Spleen (tissue), 11 donors: ENCODE data around the gene TOPAZ1. TPM values are rescaled to one million over a fixed set of nuclear protein-coding genes. Genes with fewer than 3 reads are reported as not detected.

ENCODE experiments used
- DNase-seq: peaks from one replicate; pipeline ENCODE4 v3.0.0-alpha.2; 2020
- H3K27ac ChIP-seq, 8 donors: fragments of 200-600 bp; sonication (generic) in 7 of 8; 1 replicate in 4 of 8; 2 replicates in 4 of 8; pipeline versions ENCODE4 v1.5.0 to v1.8.0; 2016 to 2021; ENCODE audit warnings: inconsistent platforms in 4 of 8, mild to moderate bottlenecking in 4 of 8, moderate library complexity in 1 of 8
- H3K27me3 ChIP-seq, 7 donors: fragments of 200-600 bp; sonication (generic) in 6 of 7; replicated peaks in 1 of 7; 1 replicate in 4 of 7; 2 replicates in 3 of 7; pipeline versions ENCODE4 v1.5.0 to v1.8.0; 2016 to 2021; ENCODE audit warnings: inconsistent platforms in 3 of 7, mild to moderate bottlenecking in 1 of 7
- H3K36me3 ChIP-seq, 6 donors: fragments of 200-600 bp; sonication (generic) in 5 of 6; 1 replicate in 4 of 6; 2 replicates in 2 of 6; pipeline versions ENCODE4 v1.5.0 to v1.8.0; 2016 to 2021; ENCODE audit warnings: inconsistent platforms in 2 of 6
- H3K4me1 ChIP-seq, 6 donors: fragments of 200-600 bp; sonication (generic) in 5 of 6; 1 replicate in 3 of 6; 2 replicates in 3 of 6; pipeline versions ENCODE4 v1.5.0 to v1.8.0; 2016 to 2021; ENCODE audit warnings: inconsistent platforms in 3 of 6
- H3K4me3 ChIP-seq, 8 donors: fragments of 200-600 bp; sonication (generic) in 7 of 8; 1 replicate in 4 of 8; 2 replicates in 4 of 8; pipeline versions ENCODE4 v1.5.0 to v1.8.0; 2016 to 2021; ENCODE audit warnings: inconsistent platforms in 4 of 8, mild to moderate bottlenecking in 4 of 8, moderate library complexity in 2 of 8
- H3K9me3 ChIP-seq, 8 donors: fragments of 200-600 bp; sonication (generic) in 7 of 8; 1 replicate in 4 of 8; 2 replicates in 4 of 8; pipeline versions ENCODE4 v1.5.0 to v1.8.0; 2016 to 2021; ENCODE audit warnings: inconsistent platforms in 4 of 8
- CTCF ChIP-seq, 11 experiments: fragments of 200-600 bp in 7 of 11; fragments of 450-650 bp in 4 of 11; sonication (generic) in 4 of 11; IDR thresholded peaks in 8 of 11; conservative IDR thresholded peaks in 3 of 11; 1 replicate in 7 of 11; 2 replicates in 4 of 11; pipeline versions ENCODE4 v1.4.0 to v1.8.0; 2016 to 2021; ENCODE audit warnings: antibody characterized with exemption in 11 of 11, inconsistent platforms in 4 of 11, mild to moderate bottlenecking in 1 of 11
- POLR2A ChIP-seq, 3 donors: fragments of 450-650 bp; IDR thresholded peaks; one replicate each; pipeline ENCODE4 v1.5.1; 2017; ENCODE audit warnings: antibody characterized with exemption in 3 of 3, mild to moderate bottlenecking in 1 of 3
- POLR2AphosphoS5 ChIP-seq, 3 donors: sonication (generic); formaldehyde crosslinking; IDR thresholded peaks; one replicate each; pipeline ENCODE4 v1.5.1; 2017; ENCODE audit warnings: antibody characterized with exemption in 3 of 3
- WGBS, 5 donors: extraction: QIAGEN DNeasy Blood & Tissue Kit in 3 of 5; methylation state at CpG; one replicate each; pipeline versions ENCODE4 v1.1.5 to v1.1.7; 2013 to 2018; 5-methylcytosine and 5-hydroxymethylcytosine counted together
- intact Hi-C: fragments of 100-400 bp; cut with DNase I; formaldehyde crosslinking; loops from one replicate; pipeline ENCODE4 v1.15.0; 2023; ENCODE audit warnings: low total_unique reads
- polyA plus RNA-seq, 3 donors: library from polyadenylated mRNA; stranded (reverse); fragments of 200-250 nt; gene quantifications; one replicate each; pipeline ENCODE4 v1.2.1, GENCODE V29; 2013
- total RNA-seq, 7 donors: library from RNA; depleted of rRNA in 3 of 7; stranded (reverse); fragments of >200 nt in 3 of 7; fragmentation: NEBNext Ultra II Directional in 4 of 7; extraction: Animal tissue kit (Norgen Biotek cat#: 25700) in 4 of 7; gene quantifications; one replicate each; pipeline versions ENCODE4 v1.1.0 to v1.2.1, GENCODE V29; 2016 to 2021
- donor health status: healthy with polysubstance abuse.
- donor health status: DM: no; HTN: no; CAD: no; lungs with moderate emphysema.
- donor health status: DM: no; HTN: no; CAD: no.
- donor health status: Bipolar disorder and iron deficiency.
- donor health status: healthy.
- donor health status: DM: no; HTN: no; CAD: no.
- donor health status: DM: yes; HTN: yes; CAD: no.

The TOPAZ1 gene
- total and polyA plus RNA-seq, 10 donors, result not detected

DNA sequence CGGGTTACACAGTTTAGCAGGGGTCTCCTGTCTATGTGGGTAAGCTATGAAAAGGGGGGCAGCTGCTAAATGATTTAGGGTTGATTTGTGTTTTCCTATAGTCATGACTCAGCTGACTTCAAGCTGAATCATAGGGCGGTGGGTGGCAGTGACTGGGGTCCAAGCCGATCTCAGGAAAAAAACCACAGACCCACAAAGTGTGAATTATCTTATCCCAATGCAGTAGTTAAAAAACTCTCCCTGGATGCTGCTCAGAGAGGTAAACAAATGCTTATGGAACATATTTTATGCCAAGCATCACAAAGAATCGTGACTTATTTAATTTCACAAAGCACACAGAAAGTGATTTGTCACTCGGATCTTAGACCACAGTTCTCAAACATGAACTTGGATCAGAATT, 18.4 kb upstream of the TOPAZ1 start:
- Histone ChIP-seq H3K36me3 (no peaks in the 10 kb centered on the region), H3K27ac (no peak overlapping the region), H3K4me3 (no peak overlapping the region), H3K4me1 (no peaks in the 10 kb centered on the region), H3K9me3 (peaks cover 0 to 4% (median 0%) of the 10 kb centered on the region in 8 donors), H3K27me3 (peaks cover 0 to 76% (median 8%) of the 10 kb centered on the region in 7 donors)
- DNase-seq, result no peak
- 39 to 60% (median 53%) methylated on average over 5 of the region's 5 CpGs for WGBS, 5 donors
- intact Hi-C loops, result no loop called here
- TF ChIP-seq POLR2AphosphoS5 (IDR thresholded peaks at IDR 0.05), result no peak

- no peak overlapping the region for H3K27ac ChIP-seq
- no peak overlapping the region for H3K4me3 ChIP-seq
- H3K27me3 ChIP-seq, result peaks cover 0 to 84% (median 8%) of the 10 kb centered on the region in 7 donors
Measured at GRCh38 chr3:44224131-44224530, 17.6 kb upstream of the TOPAZ1 start.

DNA sequence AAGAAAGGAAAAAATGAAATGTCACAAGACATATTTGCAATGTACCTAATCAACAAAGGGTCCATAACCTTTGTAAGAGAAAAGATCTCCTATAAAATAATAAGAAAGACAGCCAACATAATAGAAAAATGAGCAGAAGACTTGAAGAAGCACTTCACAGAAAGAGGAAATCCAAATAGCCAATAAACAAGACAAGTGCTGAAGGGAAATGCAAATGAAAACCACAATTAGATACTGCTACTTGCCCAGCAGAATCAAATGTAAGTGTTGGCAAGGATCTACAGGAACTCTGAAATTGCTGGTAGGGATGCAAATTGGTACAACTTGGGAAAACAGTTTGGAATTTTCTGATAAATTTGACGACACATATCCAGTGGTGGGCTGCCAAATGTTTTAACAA, 15.1 kb upstream of the TOPAZ1 start:
- H3K36me3 ChIP-seq, result no peaks in the 10 kb centered on the region
- intact Hi-C loops, result no loop called here
- H3K4me3 ChIP-seq, result no peak overlapping the region
- H3K27me3 ChIP-seq, result peaks cover 0 to 80% (median 15%) of the 10 kb centered on the region in 7 donors
- 79 to 91% (median 87%) methylated on average over 1 of the region's 1 CpG for WGBS, 5 donors
- no peaks in the 10 kb centered on the region for H3K4me1 ChIP-seq
- H3K9me3 ChIP-seq, result no peaks in the 10 kb centered on the region
- DNase-seq, result no peak
- TF ChIP-seq CTCF (IDR thresholded peaks at IDR 0.05 in 8 of 11, conservative IDR thresholded peaks at IDR 0.05 in 3 of 11), result no peak
- TF ChIP-seq POLR2A (IDR thresholded peaks at IDR 0.05), result no peak
- no peak for TF ChIP-seq POLR2AphosphoS5 (IDR thresholded peaks at IDR 0.05)
- H3K27ac ChIP-seq, result no peak overlapping the region

More at GRCh38 chr3:44224131-44224530, 17.6 kb upstream of the TOPAZ1 start:
- H3K4me1 ChIP-seq, result no peaks in the 10 kb centered on the region
- 67 to 83% (median 77%) methylated on average over 2 of the region's 2 CpGs for WGBS, 5 donors
- no peak for DNase-seq
- no peak for TF ChIP-seq POLR2AphosphoS5 (IDR thresholded peaks at IDR 0.05)
- TF ChIP-seq CTCF (IDR thresholded peaks at IDR 0.05 in 8 of 11, conservative IDR thresholded peaks at IDR 0.05 in 3 of 11), result no peak
- no peak for TF ChIP-seq POLR2A (IDR thresholded peaks at IDR 0.05)
- H3K9me3 ChIP-seq, result no peaks in the 10 kb centered on the region
- H3K36me3 ChIP-seq, result no peaks in the 10 kb centered on the region
- intact Hi-C loops, result no loop called here

DNA sequence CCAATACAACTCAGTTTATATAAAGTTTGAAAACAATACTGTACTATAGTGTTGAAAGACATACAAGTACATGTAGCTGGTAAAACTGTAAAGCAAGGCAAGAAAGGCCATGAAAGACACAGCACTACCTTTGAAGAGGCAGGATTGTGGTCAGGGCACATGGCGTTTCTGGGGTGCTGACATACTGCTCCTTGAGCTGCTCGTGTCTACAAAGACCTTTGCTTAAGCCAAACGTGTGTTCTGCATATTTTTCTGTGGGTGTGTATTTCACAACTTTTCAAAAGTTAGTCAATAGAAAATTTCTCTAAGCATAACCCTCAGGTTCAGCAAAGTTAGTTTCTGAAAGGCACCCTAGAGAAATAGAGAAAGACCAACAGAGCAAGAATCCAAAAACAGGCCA, 14.1 kb upstream of the TOPAZ1 start:
- no peak overlapping the region for H3K27ac ChIP-seq
- TF ChIP-seq POLR2AphosphoS5 (IDR thresholded peaks at IDR 0.05), result no peak
- no peak for TF ChIP-seq CTCF (IDR thresholded peaks at IDR 0.05 in 8 of 11, conservative IDR thresholded peaks at IDR 0.05 in 3 of 11)
- TF ChIP-seq POLR2A (IDR thresholded peaks at IDR 0.05), result no peak
- no peak for DNase-seq
- intact Hi-C loops, result no loop called here
- H3K4me3 ChIP-seq, result no peak overlapping the region
- H3K36me3 ChIP-seq, result no peaks in the 10 kb centered on the region
- H3K27me3 ChIP-seq, result peaks cover 0 to 79% (median 15%) of the 10 kb centered on the region in 7 donors
- H3K4me1 ChIP-seq, result no peaks in the 10 kb centered on the region
- H3K9me3 ChIP-seq, result no peaks in the 10 kb centered on the region
- WGBS, 5 donors, result 33 to 56% (median 39%) methylated on average over 3 of the region's 3 CpGs

GRCh38 chr3:44228900-44229299, 12.8 kb upstream of the TOPAZ1 start:
- intact Hi-C loops, result no loop called here
- 83 to 91% (median 87%) methylated on average over 4 of the region's 4 CpGs for WGBS, 5 donors
- DNase-seq, result no peak
- Histone ChIP-seq H3K9me3 (no peaks in the 10 kb centered on the region), H3K4me3 (no peak overlapping the region), H3K36me3 (no peaks in the 10 kb centered on the region), H3K27me3 (peaks cover 0 to 80% (median 15%) of the 10 kb centered on the region in 7 donors), H3K4me1 (no peaks in the 10 kb centered on the region), H3K27ac (no peak overlapping the region)
- TF ChIP-seq CTCF (IDR thresholded peaks at IDR 0.05 in 8 of 11, conservative IDR thresholded peaks at IDR 0.05 in 3 of 11), result no peak
- no peak for TF ChIP-seq POLR2A (IDR thresholded peaks at IDR 0.05)
